Posterior cingulate gyrus (tissue), 11 donors: ENCODE measurements around the gene ZNF532.

Experiments used
- DNase-seq, 10 donors: peaks; one replicate each; pipeline versions ENCODE4 v3.0.0 to v3.0.0-alpha.2; 2020 to 2021; ENCODE audit warnings: mixed read lengths in 3 of 10
- intact Hi-C: fragments of 100-400 bp; cut with DNase I; formaldehyde crosslinking; loops from one replicate; pipeline ENCODE4 v1.15.1; 2023

The ZNF532 gene

DNA sequence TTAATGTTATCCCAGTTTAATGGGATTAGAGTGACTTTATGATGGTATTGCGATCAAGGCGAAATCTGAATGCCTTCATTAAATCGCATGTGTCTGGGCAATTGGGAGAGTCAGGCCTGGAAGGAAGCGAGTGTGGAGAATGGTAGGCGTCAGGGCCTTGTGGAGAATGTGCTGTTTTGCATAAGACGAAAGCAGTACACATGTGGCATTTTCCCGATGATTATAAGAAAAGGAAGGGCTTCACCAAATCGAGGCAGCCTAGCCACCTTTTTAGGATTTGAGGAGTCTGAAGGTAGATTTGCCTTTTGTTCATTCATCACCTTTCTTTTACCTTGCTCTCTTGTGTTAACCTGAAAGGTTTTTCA, 1.0 kb downstream of the ZNF532 start:
- intact Hi-C loops: no loop called here
- DNase-seq: peak in 2 of 10 donors; percentile 34 to 86

DNA sequence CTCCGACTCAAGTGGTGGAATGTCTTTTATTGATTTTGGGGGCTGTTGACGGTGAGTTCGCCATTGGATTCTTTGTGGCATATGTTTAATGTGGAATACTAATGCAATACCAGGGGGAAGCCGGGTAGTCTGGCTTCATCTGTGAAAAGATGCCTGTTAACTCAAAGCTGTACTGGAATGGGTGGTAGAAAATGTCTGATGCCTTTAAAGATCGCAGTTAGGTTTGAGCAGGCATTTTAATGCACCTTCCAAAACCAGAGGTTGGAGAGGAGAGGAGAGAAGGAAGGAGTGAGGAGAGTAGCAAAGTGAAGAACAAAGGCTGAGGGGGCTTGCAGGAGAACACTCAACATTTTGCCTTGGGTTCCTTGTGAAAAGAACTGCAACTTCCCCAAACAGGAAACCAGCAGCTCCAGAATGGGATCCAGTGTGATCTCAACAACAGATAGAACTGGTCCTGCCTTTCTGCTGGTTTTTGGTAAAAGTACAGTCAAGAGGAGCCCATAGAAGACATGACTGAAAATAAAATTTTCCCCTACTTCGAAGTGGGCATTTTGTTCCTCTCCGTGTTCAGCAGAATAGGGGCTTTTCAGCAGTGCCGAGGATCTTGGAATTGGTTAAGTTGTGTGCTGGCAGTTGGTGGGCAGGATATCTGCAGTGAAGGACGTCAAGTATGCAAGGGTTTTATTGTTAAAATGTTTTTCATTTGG, 1.5 kb downstream of the ZNF532 start:
- intact Hi-C loops: no loop called here
- DNase-seq: no peak

- peak in 2 of 10 donors; percentile 33 to 40 for DNase-seq
- intact Hi-C loops: no loop called here
Observed at GRCh38 chr18:58866773-58867150, 2.1 kb downstream of the ZNF532 start.

GRCh38 chr18:58867281-58867961, 2.7 kb downstream of the ZNF532 start:
- peak in 3 of 10 donors; percentile 16 to 89 (median 25) for DNase-seq
- intact Hi-C loops: no loop called here

- intact Hi-C loops: no loop called here
- DNase-seq: no peak
Observed at GRCh38 chr18:58868440-58868839, 3.8 kb downstream of the ZNF532 start.

GRCh38 chr18:58870130-58870529, 5.5 kb downstream of the ZNF532 start:
- intact Hi-C loops: no loop called here

GRCh38 chr18:58870621-58871020, 5.9 kb downstream of the ZNF532 start:
- no peak for DNase-seq
- intact Hi-C loops: no loop called here

More at GRCh38 chr18:58870130-58870529, 5.5 kb downstream of the ZNF532 start:
- no peak for DNase-seq

DNA sequence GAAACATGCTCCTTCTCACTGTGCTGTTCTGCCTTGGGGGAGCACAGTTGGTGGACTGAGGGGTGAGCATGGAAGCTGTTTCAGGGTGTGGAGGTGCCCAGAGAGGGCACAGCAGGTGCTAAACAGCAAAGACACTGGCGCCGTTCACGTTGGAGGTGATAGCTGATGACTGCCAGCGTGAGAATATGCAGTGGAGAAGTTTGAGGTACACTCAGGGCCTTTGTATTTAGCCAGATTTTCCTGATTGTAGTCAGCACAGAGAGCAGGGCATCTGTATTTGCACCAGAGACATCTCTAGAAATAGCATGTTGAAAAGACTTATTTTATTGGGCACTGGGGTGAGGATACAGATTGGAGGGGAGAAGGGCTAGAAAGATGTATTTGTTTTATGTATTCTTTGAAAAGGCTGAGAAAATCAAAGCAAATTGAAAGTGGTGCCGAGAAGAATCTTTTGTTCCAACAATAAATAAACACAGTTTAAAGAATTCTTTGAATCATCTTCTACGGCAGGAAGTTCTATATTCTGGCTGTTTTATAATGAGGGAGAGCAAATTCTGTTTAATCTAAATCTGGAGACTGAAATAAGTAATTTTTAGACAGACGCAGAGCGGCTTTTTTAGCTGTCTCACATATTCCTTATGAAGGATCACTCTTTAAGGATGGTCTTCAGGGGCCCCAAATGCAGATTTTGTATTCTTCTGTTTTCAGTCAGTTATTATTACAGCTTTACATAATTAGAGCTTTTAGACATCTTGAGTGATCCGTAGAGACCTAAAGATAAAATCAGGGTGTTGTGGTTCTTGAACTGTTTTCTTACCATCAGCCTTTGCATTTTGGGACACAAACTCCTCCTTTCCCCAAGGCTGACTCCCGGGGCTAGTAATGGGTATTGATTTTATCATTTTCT, 7.1 kb downstream of the ZNF532 start:
- intact Hi-C loops: no loop called here
- no peak for DNase-seq

- no peak for DNase-seq
- intact Hi-C loops: no loop called here
Observed at GRCh38 chr18:58878640-58879039, 14.0 kb downstream of the ZNF532 start.

- no peak for DNase-seq
- intact Hi-C loops: no loop called here
Observed at GRCh38 chr18:58881477-58881876, 16.8 kb downstream of the ZNF532 start.

DNA sequence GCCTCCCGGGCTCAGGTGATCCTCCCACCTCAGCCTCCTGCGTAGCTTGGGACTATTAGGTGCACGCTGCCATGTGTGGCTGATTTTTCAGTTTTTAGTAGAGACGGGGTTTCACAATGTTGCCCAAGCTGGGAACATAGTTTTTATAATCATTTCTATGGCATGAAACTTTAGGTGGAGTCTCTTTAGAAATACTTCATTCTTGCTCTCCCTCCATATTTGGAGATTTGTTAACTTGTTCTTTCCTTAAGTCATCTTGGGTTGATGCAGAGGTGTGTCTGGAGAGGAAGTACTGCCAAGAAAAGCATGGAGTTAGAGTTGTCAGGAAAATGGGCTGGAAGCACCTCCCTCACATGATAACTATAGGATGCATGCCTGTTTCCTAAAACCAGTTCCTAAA, 17.4 kb downstream of the ZNF532 start:
- no peak for DNase-seq
- intact Hi-C loops: no loop called here

DNA sequence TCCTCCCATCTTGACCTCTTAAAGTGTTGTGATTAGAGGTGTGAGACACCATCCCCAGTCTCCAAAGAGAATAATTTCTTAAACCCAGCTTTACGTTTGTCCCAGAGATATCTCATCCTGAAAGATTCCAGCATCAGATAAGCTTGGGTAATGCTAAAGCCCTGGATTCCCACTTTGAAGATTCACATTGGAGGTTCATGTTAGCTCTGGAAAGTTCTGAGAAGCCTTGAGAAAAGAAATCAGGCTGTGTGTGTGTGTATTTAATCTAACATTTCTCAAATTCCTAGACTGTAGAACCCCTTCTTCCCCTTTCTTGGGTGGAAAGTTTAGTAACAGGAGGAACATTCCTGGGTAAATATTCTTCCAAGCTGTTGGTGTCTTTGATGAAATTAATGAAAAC, 18.0 kb downstream of the ZNF532 start:
- DNase-seq: no peak
- intact Hi-C loops: no loop called here

DNA sequence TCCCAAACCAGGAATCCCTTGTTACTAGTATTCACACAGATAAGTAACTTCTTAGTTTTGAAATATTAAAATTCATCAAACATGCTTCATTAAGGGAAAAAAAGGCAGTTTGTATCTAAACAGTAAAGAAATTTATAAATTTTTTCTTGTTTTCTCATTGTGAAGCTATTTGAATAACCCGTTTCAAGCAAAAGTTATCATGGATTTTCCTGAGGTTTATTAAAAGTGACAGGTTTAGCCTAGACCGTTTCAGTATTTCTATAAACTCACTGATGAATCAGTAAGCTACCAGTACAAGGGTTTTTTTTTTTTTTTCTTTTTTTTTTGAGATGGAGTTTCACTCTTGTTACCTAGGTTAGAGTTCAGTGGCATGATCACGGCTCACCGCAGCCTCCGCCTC, 20.0 kb downstream of the ZNF532 start:
- DNase-seq: no peak
- intact Hi-C loops: no loop called here

GRCh38 chr18:58886431-58886830, 21.8 kb downstream of the ZNF532 start:
- DNase-seq: no peak
- intact Hi-C loops: no loop called here

DNA sequence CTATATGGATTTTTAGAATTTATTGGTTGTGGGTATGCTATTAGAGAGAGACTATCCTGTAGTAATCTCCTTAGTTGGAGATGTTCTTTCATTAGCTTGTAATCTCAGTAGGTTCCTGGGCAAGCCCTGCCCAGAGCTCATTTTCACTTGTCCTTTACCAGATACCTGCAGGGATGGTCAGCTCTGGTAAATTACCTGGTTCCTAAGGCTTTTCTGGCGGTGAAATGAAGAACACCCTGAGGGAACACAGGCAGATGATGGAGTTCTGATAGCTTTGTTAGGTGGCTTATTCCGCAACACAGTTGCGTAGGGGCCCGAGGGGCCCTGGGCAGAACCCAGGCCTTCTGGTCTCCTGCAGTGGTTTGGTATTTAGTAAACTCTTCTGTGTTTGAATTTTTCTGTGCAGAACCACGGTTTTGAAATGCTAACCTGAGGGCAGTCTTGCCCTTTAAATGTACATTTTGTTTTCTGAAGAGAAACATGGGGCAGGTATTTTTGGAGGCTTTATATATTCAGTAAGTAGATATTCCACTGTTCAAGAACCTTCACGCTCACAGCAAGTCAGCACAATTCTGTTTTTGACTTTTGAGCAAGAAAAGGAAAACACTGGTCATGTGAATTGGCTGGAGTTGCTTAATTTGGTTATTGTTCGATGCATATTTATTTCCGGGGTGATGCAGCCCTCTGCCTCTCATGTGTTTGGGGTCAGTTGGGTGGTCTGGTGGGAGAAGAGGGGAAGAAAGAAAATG, 22.4 kb downstream of the ZNF532 start:
- peak in 1 of 10 donors; percentile 39 for DNase-seq
- intact Hi-C loops: no loop called here

- intact Hi-C loops: no loop called here
- DNase-seq: peak in 6 of 10 donors; percentile 40 to 88 (median 51)
Observed at GRCh38 chr18:58887613-58887963, 22.9 kb downstream of the ZNF532 start.

GRCh38 chr18:58891776-58892175, 27.1 kb downstream of the ZNF532 start:
- intact Hi-C loops: no loop called here
- DNase-seq: no peak

DNA sequence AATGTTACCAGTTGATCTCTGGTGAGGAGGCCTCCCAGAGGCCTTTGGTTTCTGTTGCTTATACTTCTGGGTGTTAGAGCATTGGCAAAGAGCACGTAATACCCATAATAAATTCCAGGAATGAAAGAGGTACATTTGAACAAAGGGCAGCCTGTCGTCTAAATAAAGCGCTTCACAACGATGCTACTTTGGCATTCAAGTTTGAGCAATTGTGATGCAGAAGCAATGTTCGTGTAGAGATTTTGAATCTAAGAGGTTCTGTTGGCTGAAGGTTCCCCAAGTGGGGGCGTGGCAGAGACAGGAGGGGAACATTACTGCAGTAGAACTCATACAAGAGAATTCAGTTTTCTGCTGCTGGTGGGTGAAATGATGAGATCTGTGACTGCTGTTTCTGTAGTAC, 27.8 kb downstream of the ZNF532 start:
- intact Hi-C loops: no loop called here
- peak in 2 of 10 donors; percentile 42 to 81 for DNase-seq

GRCh38 chr18:58893388-58894099, 28.9 kb downstream of the ZNF532 start:
- intact Hi-C loops: no loop called here
- DNase-seq: no peak

DNA sequence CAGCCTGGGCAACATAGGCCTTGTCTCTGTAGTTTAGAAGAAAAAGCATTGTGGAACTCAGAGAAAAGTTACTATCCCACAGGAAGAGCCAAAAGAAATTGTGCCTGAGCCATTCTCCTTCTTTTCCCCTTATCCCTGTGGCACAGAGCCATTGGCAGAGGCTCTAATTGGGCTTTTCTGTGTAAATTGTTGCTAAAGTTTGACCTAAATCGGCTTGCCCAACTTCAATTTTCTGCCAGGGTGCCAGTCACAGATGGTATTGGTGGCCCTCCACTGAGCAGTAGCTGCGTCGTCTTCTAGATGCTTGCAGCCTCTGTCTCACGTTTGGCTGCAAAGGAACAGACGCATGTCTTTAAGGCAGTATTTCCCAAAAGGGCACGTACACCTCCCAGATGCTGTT, 30.3 kb downstream of the ZNF532 start:
- intact Hi-C loops: no loop called here

More for the DNA sequence above, 30.3 kb downstream of the ZNF532 start:
- DNase-seq: peak in 4 of 10 donors; percentile 20 to 84 (median 45)
